PC-9 (cell line): ENCODE results near the gene NUBPL.

Source experiments
- EZH2 ChIP-seq: fragments of 200-600 bp; sonication (generic); IDR thresholded peaks from 2 replicates; pipeline ENCODE4 v1.8.0; 2017; ENCODE audit warnings: antibody characterized with exemption, low read depth
- TF ChIP-seq, protein P1 (sequence below): fragments of 200-600 bp; sonication (generic); conservative IDR thresholded peaks from 2 replicates; pipeline ENCODE4 v1.6.1; 2017; ENCODE audit warnings: mixed run types, antibody characterized with exemption, mild to moderate bottlenecking, moderate library complexity

DNA sequence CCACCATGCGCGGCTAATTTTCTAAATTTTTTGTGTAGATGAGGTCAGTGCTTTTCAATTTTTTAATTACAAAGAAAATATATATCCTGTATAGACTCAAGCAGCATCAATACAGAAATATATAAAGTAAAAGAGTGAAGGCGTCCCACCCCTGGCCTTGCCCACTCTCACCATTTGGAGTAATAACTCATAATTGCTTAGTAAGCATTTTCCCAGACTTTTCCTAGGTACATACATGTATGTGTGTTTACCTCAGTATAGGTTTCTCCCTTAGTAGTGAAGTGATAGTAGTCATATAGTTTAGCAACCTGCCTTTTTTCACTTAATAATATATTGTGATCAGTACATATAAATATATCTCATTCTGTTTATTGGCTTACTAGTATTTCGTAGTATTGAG, 200.1 kb downstream of the NUBPL start:
- TF ChIP-seq EZH2: no peak
- TF ChIP-seq, protein P1, sequence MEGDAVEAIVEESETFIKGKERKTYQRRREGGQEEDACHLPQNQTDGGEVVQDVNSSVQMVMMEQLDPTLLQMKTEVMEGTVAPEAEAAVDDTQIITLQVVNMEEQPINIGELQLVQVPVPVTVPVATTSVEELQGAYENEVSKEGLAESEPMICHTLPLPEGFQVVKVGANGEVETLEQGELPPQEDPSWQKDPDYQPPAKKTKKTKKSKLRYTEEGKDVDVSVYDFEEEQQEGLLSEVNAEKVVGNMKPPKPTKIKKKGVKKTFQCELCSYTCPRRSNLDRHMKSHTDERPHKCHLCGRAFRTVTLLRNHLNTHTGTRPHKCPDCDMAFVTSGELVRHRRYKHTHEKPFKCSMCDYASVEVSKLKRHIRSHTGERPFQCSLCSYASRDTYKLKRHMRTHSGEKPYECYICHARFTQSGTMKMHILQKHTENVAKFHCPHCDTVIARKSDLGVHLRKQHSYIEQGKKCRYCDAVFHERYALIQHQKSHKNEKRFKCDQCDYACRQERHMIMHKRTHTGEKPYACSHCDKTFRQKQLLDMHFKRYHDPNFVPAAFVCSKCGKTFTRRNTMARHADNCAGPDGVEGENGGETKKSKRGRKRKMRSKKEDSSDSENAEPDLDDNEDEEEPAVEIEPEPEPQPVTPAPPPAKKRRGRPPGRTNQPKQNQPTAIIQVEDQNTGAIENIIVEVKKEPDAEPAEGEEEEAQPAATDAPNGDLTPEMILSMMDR: no peak
